B cell (primary cell): ENCODE measurements around the gene FEM1C. TPM values are rescaled to one million over a fixed set of nuclear protein-coding genes. Genes with fewer than 3 reads are reported as not detected.

Source experiments
- ATAC-seq: fragments of 200-7000 bp; cut with Tn5 transposase; one replicate; pipeline ENCODE4 v1.10.0; 2021; ENCODE audit warnings: low read depth, mild to moderate bottlenecking, moderate number of reproducible peaks, moderate library complexity
- CTCF ChIA-PET: fragments of 350-600 bp; sonication (Branson Sonifier 250); formaldehyde crosslinking; loops from one replicate; lab custom pipeline; 2021; ENCODE audit warnings: antibody characterized with exemption, inconsistent platforms; lab: Charles Lee
- POLR2A ChIA-PET: fragments of 350-600 bp; sonication (Branson Sonifier 250); formaldehyde crosslinking; loops from one replicate; lab custom pipeline; 2021; ENCODE audit warnings: antibody characterized with exemption; lab: Charles Lee
- DNase-seq: peaks from one replicate; pipeline ENCODE4 v3.0.0; 2013
- H2AFZ ChIP-seq: 2 replicates; pipeline ENCODE4 v1.6.1; 2012; ENCODE audit warnings: mild to moderate bottlenecking, low read depth, low read length; ENCODE audit not compliant: insufficient read depth, poor library complexity, severe bottlenecking
- H3K27ac ChIP-seq, 2 donors: 1 replicate in 1 of 2; 2 replicates in 1 of 2; pipeline ENCODE4 v1.5.1; 2012 to 2013; ENCODE audit warnings: low read length in 2 of 2, mild to moderate bottlenecking in 2 of 2, moderate library complexity in 1 of 2
- H3K27me3 ChIP-seq, 4 experiments: fragments of 200-600 bp in 1 of 4; sonication (generic) in 1 of 4; replicated peaks in 1 of 4; 1 replicate in 2 of 4; 2 replicates in 2 of 4; pipeline versions ENCODE4 v1.6.1 to v1.7.0; 2013 to 2016; ENCODE audit warnings: low read length in 3 of 4, mild to moderate bottlenecking in 2 of 4, mixed read lengths in 1 of 4, moderate library complexity in 1 of 4; ENCODE audit not compliant: insufficient read depth in 4 of 4, control insufficient read depth in 3 of 4; ENCODE audit errors: control extremely low read depth in 1 of 4
- H3K36me3 ChIP-seq, 2 experiments: replicated peaks in 1 of 2; 1 replicate in 1 of 2; 2 replicates in 1 of 2; pipeline versions ENCODE4 v1.6.1 to v1.7.1; 2013; ENCODE audit warnings: low read length in 1 of 2; ENCODE audit not compliant: insufficient read depth in 2 of 2, control insufficient read depth in 1 of 2; ENCODE audit errors: control extremely low read depth in 1 of 2, extremely low read depth in 1 of 2
- H3K4me1 ChIP-seq, 2 donors: fragments of 200-600 bp in 1 of 2; sonication (generic) in 1 of 2; 1 replicate in 1 of 2; 2 replicates in 1 of 2; pipeline versions ENCODE4 v1.5.1 to v1.6.1; 2013 to 2017; ENCODE audit warnings: low read length in 2 of 2; ENCODE audit not compliant: control insufficient read depth in 2 of 2, insufficient read depth in 2 of 2
- H3K4me2 ChIP-seq: replicated peaks from 2 replicates; pipeline ENCODE3; 2012; ENCODE audit warnings: mild to moderate bottlenecking, low read depth, low read length; ENCODE audit not compliant: poor library complexity, severe bottlenecking
- H3K4me3 ChIP-seq, 5 experiments: fragments of 200-600 bp in 1 of 5; sonication (generic) in 1 of 5; 1 replicate in 3 of 5; 2 replicates in 2 of 5; pipeline versions ENCODE4 v1.5.1 to v1.7.0; 2011 to 2016; ENCODE audit warnings: low read length in 4 of 5, mild to moderate bottlenecking in 4 of 5, low read depth in 2 of 5, control low read depth in 1 of 5, moderate library complexity in 1 of 5; ENCODE audit not compliant: insufficient read depth in 1 of 5; ENCODE audit errors: control extremely low read depth in 1 of 5, extremely low read depth in 1 of 5
- H3K79me2 ChIP-seq: fragments of 200-600 bp; sonication (generic); one replicate; pipeline ENCODE4 v1.6.0; 2016; ENCODE audit warnings: low read length; ENCODE audit not compliant: control insufficient read depth, insufficient read depth
- H3K9ac ChIP-seq: fragments of 200-600 bp; sonication (generic); 2 replicates; pipeline ENCODE4 v1.6.1; 2017; ENCODE audit warnings: mild to moderate bottlenecking, low read length, moderate library complexity
- H3K9me3 ChIP-seq, 3 donors: one replicate each; pipeline versions ENCODE4 v1.6.1 to v1.7.1; 2013; ENCODE audit warnings: low read length in 2 of 3; ENCODE audit not compliant: control insufficient read depth in 2 of 3, insufficient read depth in 1 of 3; ENCODE audit errors: control extremely low read depth in 1 of 3
- H4K20me1 ChIP-seq: 2 replicates; pipeline ENCODE4 v1.6.0; 2012; ENCODE audit warnings: mild to moderate bottlenecking, low read length; ENCODE audit not compliant: insufficient read depth, control insufficient read depth, poor library complexity, severe bottlenecking
- H3K27ac Mint-ChIP-seq: one replicate; pipeline ENCODE4 v1.8.0; 2021; ENCODE audit warnings: mixed read lengths
- H3K27me3 Mint-ChIP-seq: one replicate; pipeline ENCODE4 v1.8.0; 2021; ENCODE audit warnings: mixed read lengths
- H3K4me1 Mint-ChIP-seq: one replicate; pipeline ENCODE4 v1.8.0; 2021; ENCODE audit warnings: mixed read lengths
- H3K4me3 Mint-ChIP-seq: one replicate; pipeline ENCODE4 v1.8.0; 2021; ENCODE audit warnings: mixed read lengths
- H3K9me3 Mint-ChIP-seq: one replicate; pipeline ENCODE4 v1.8.0; 2022; ENCODE audit warnings: mixed read lengths; ENCODE audit not compliant: insufficient read depth
- EZH2 ChIP-seq: IDR thresholded peaks from 2 replicates; pipeline ENCODE4 v1.6.1; 2012; ENCODE audit warnings: borderline replicate concordance, low read depth, mild to moderate bottlenecking, moderate library complexity, low read length; ENCODE audit not compliant: insufficient read depth, poor library complexity, severe bottlenecking
- WGBS: methylation state at CpG from one replicate; pipeline ENCODE4 v1.1.5; 2013; ENCODE audit warnings: missing lambda C conversion rate; ENCODE audit not compliant: insufficient coverage; 5-methylcytosine and 5-hydroxymethylcytosine counted together
- intact Hi-C: fragments of 100-400 bp; cut with micrococcal nuclease; formaldehyde crosslinking; loops from one replicate; pipeline ENCODE4 v1.10.0; 2022
- polyA plus RNA-seq: library from polyadenylated mRNA; depleted of rRNA; stranded (reverse); fragments of >200 nt; gene quantifications from 2 replicates; pipeline ENCODE4 v1.2.3, GENCODE V29; 2012
- total RNA-seq, 2 donors: library from RNA; stranded (reverse); fragments of 120-200 nt in 1 of 2; gene quantifications; 1 replicate in 1 of 2; 2 replicates in 1 of 2; pipeline versions ENCODE4 v1.2.3 to v1.2.4, GENCODE V29; 2013 to 2022
- TF ChIP-seq, protein P1 (sequence below): fragments of 200-600 bp; IDR thresholded peaks from one replicate; pipeline ENCODE4 v1.8.0; 2022; ENCODE audit warnings: antibody characterized with exemption, mild to moderate bottlenecking

FEM1C gene
- total and polyA plus RNA-seq, 2 donors (not counting 1 experiment from before 2014, with no cell fraction given) = 14.9 to 18.7 TPM

- Histone ChIP-seq H3K9ac (no peak overlapping the region), H3K27me3 (no peaks in the 10 kb centered on the region), H3K4me1 (no peaks in the 10 kb centered on the region), H3K79me2 (peaks cover 29% of the 10 kb centered on the region), H4K20me1 (peaks cover 12% of the 10 kb centered on the region), H3K9me3 (no peaks in the 10 kb centered on the region), H2AFZ (no peak overlapping the region), H3K4me2 (no peak overlapping the region), H3K27ac (no peak overlapping the region), H3K4me3 (no peak overlapping the region), H3K36me3 (no peaks in the 10 kb centered on the region)
- H3K4me3 Mint-ChIP-seq = no peak overlapping the region
- TF ChIP-seq, protein P1, sequence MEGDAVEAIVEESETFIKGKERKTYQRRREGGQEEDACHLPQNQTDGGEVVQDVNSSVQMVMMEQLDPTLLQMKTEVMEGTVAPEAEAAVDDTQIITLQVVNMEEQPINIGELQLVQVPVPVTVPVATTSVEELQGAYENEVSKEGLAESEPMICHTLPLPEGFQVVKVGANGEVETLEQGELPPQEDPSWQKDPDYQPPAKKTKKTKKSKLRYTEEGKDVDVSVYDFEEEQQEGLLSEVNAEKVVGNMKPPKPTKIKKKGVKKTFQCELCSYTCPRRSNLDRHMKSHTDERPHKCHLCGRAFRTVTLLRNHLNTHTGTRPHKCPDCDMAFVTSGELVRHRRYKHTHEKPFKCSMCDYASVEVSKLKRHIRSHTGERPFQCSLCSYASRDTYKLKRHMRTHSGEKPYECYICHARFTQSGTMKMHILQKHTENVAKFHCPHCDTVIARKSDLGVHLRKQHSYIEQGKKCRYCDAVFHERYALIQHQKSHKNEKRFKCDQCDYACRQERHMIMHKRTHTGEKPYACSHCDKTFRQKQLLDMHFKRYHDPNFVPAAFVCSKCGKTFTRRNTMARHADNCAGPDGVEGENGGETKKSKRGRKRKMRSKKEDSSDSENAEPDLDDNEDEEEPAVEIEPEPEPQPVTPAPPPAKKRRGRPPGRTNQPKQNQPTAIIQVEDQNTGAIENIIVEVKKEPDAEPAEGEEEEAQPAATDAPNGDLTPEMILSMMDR = no peak
- TF ChIP-seq EZH2 = no peak
- CTCF ChIA-PET = interaction anchor here (1.0 to 5.5 kb wide), 10 partner anchors 8 to 1977 kb away, joined by 3 to 61 read pairs (median 5); partner anchors contain the start of gene CCDC112
- ATAC-seq (no peak), DNase-seq (no peak)
- H3K27ac Mint-ChIP-seq = no peak overlapping the region
- no peaks in the 10 kb centered on the region for H3K27me3 Mint-ChIP-seq
- intact Hi-C loops = loop anchor here (5.0 kb wide), 1 partner anchor 492 kb away; no protein-coding TSS in a partner anchor
- H3K9me3 Mint-ChIP-seq = no peaks in the 10 kb centered on the region
- WGBS = 86% methylated on average over 1 of the region's 3 CpGs
- no peaks in the 10 kb centered on the region for H3K4me1 Mint-ChIP-seq
- POLR2A ChIA-PET = no interaction called here
Observed at GRCh38 chr5:115589043-115589442, 44.5 kb upstream of the FEM1C start.

DNA sequence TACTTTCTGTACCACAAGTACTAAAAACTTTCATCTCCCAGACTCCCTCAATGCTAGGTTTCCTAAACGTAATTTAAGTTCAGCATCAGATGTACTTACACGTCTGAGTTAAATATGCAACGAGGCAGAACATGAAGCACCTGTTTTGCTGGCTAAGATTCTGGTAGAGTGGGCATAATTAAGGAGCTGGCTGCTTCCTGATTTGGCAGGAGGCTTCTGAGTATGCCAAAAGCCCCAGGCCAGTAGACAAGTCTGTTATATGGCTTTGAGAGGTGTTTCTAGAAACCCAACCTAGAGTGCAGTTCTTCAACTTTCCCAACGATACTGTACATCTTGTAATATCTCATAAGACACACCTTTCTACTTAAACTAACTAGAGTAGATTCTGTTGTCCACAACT lies 44.1 kb upstream of the FEM1C start:
- Histone ChIP-seq H2AFZ (no peak overlapping the region), H3K9me3 (no peaks in the 10 kb centered on the region), H3K27ac (no peak overlapping the region), H3K9ac (no peak overlapping the region), H3K4me2 (no peak overlapping the region), H4K20me1 (peaks cover 12% of the 10 kb centered on the region), H3K79me2 (peaks cover 27% of the 10 kb centered on the region), H3K36me3 (no peaks in the 10 kb centered on the region), H3K4me3 (no peak overlapping the region), H3K4me1 (no peaks in the 10 kb centered on the region), H3K27me3 (no peaks in the 10 kb centered on the region)
- DNase-seq = no peak
- WGBS = 78% methylated on average over 3 of the region's 4 CpGs
- Mint-ChIP-seq H3K27ac (no peak overlapping the region), H3K4me3 (no peak overlapping the region), H3K4me1 (no peaks in the 10 kb centered on the region), H3K27me3 (no peaks in the 10 kb centered on the region), H3K9me3 (no peaks in the 10 kb centered on the region)
- ATAC-seq = no peak
- intact Hi-C loops = loop anchor here (5.0 kb wide), 1 partner anchor 491 kb away; no protein-coding TSS in a partner anchor
- TF ChIP-seq, protein P1 = no peak
- no peak for TF ChIP-seq EZH2
- POLR2A ChIA-PET = no interaction called here
- CTCF ChIA-PET = interaction anchor here (1.0 to 5.5 kb wide), 7 partner anchors 11 to 1977 kb away, joined by 3 to 61 read pairs (median 4); no protein-coding TSS in a partner anchor
